NT2/D1 (cell line): ENCODE results near the gene ATG10.

Experiments used
- YY1 ChIP-seq: IDR thresholded peaks from 2 replicates; pipeline ENCODE4 v1.6.1; 2011; ENCODE audit not compliant: insufficient read length, insufficient read depth
- ZNF274 ChIP-seq: IDR thresholded peaks from 2 replicates; pipeline ENCODE4 v1.6.1; 2011; ENCODE audit warnings: mild to moderate bottlenecking, low read depth, low read length

DNA sequence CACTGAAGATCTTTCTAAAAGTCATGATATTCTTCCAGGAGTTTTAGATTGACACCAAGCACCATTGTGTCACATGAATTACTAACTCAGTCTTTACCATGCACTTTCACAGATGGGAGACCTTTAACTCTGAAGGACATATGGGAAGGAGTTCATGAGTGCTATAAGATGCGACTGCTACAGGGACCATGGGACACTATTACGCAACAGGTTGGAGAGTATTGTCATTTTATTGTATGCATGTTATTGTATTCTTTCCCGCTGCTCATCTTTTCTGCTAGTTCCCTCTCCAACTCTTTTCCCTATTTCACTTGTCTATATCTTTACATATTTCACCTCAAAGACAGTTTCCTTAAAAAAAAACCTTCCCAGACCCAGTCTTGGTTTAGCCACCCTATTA is 206.6 kb downstream of the ATG10 start:
- TF ChIP-seq YY1 = no peak
- TF ChIP-seq ZNF274 = no peak
